Hematopoietic multipotent progenitor cell treated with erythropoietin and hydrocortisone succinate and interleukin-3 and kit ligand, for 17 days (in vitro differentiated cells): Measurements from ENCODE around the gene FSTL4.

ENCODE experiments used
- DNase-seq: peaks from one replicate; pipeline ENCODE4 v3.0.0-alpha.2; 2015; ENCODE audit warnings: low spot score

Gene FSTL4

DNA sequence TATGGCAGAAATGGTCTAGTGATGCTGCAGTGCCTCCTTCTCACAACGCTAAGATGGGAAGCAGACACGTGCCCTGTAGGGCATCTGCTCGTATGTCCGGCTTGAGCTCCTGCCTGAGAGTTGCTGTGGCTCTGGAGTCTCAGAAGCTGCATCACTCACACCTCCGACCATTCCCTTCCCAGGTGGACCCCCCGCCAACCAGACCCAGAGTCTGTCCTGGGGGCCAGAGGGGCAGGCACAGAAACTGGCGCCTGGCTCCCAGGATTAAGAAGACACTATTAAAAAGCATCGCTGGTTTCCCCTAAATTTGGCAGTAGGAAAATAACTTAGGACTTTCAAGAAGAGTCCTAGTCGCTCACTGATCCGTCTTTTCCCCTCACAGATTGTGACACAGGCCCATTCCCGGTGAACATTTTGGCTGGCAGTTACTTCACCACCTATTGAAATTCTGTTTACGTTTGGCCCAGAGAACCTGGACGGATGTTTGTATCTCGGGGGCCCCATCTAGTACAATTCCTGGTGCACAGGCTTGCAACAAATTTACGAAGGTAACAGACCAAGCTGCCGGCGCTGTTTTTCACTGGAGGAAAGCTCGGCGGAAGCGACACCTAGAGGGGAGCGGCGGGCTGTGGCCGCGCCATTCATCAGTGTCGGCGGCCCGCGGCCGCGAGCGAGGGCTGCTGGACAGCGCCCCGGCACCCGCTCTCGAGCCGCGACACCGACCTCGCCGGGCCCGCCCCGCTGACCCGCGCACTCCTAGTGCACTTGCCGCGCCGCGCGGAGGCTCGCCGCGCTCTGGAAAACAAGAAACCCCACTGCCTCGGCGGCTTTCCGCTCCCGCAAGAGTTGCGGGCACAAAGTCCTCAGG, 1.6 kb downstream of the FSTL4 start:
- DNase-seq = no peak

DNA sequence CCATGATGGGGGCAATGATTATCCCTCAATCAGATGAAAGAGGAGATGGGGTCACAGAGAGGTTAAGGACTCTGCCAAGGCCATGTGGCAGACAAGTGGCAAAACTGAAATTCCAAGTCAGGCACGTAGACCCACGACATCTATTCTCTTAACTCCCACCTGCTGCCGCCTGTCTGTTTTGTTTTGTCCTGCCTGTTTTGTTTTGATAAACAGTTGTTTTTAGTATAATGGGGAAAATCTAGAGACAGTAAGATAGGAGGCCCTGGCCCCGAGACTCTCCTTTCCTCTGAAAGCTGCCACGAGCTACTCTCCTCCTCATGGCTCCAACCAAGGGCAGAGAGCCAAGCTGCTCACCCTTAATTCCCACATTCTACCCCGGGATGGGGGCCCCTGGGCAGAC, 4.9 kb downstream of the FSTL4 start:
- no peak for DNase-seq

DNA sequence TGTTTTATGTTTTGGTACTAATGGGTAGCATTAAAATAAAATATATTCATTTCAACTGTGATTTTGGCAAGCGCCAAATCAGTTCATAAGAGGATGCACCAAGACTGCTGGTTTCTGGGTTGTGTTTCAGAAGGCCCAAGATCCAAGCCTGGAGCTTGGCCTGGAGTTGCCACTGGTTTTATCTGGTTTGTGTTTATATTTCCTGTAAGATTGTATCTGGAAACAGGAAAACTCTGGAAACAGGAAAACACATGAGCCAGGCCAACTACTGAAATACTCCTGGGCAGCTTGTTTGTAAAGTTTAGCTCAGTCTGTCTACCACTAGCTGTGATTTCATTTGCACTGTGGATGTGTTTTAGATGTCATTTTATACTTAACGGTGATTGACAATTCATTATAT, 5.5 kb downstream of the FSTL4 start:
- DNase-seq = no peak

- DNase-seq = no peak
Observed at GRCh38 chr5:133605323-133605722, 7.0 kb downstream of the FSTL4 start.

DNA sequence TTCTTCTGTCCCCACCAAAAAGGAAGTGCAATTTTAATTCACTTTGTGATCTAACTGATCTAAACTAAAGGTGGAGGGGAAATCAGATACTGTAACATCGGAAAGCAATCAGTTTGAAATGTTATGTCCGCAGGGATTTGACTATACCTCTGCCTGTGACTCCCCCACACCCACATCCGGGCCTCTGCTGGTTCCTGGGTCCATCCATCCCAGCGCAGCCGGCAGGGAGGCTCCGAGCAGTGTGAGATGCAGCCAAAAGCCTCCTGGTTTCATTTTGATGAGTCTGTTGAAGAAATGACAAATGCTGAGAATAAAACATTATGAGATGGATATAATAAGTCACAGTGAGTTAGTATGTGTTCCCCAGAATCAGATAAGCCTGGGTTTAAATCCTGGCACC, 8.6 kb downstream of the FSTL4 start:
- no peak for DNase-seq

GRCh38 chr5:133602835-133603380, 9.4 kb downstream of the FSTL4 start:
- DNase-seq = no peak

- DNase-seq = no peak
Observed at GRCh38 chr5:133599600-133599999, 12.7 kb downstream of the FSTL4 start.

GRCh38 chr5:133599044-133599443, 13.3 kb downstream of the FSTL4 start:
- DNase-seq = no peak

GRCh38 chr5:133596049-133596448, 16.3 kb downstream of the FSTL4 start:
- no peak for DNase-seq

DNA sequence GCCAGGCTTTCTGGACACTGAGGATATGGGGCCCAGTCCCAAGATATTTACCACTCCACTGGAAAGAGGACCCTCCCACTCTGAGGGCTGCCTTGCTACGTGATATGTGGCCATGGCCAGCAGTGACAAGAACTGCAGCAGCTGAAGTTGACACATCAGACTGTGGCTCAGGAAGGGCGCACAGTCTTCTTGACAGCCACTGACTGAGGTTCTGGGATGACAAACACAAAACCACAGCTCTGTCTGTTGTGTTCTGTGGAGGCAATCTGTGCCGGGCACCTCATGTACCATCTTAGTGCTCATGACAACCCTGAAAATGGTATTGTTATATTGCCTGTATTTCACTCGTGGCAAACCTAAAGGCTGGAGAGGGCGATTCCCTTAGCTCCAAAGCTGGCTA, 16.9 kb downstream of the FSTL4 start:
- DNase-seq = no peak

GRCh38 chr5:133589286-133589685, 23.1 kb downstream of the FSTL4 start:
- no peak for DNase-seq

DNA sequence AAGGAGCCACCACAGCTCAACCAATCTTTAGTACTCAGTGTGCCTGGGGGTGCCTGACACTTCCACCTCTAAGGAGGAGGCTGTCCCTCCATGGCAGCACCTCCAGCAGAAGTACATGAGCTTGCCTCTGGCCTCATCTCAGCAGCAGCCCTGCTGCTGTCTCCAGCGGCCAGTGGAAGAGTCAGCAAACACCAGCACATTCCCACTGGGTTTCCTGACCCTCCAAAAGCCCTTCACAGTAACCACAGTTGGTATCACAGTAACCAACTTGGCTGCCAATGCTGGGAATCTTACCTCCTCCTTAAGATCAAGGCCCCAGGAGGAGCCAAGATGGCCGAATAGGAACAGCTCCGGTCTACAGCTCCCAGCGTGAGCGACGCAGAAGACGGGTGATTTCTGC, 29.4 kb downstream of the FSTL4 start:
- no peak for DNase-seq

GRCh38 chr5:133581918-133582317, 30.4 kb downstream of the FSTL4 start:
- DNase-seq = no peak

- no peak for DNase-seq
Observed at GRCh38 chr5:133581348-133581747, 31.0 kb downstream of the FSTL4 start.

DNA sequence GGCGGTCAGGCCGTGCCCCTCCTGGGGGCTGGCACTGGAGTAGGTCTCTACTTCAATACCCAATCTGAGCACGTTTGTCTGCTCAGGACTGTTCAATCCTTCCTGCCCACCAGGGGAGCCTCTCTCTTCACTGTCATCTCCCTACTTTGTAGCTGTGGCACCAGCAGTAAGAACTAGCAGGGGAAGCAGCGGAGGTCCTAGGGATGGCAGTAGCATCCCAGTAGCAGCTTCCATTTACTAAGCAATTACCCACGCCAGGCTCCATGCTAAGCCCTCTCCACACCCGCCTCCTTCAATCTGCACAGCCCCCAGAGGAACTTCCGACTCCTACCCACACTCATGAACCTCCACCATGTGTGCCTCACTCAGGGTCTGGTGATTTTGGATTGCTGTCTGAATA, 31.7 kb downstream of the FSTL4 start:
- no peak for DNase-seq

- no peak for DNase-seq
Observed at GRCh38 chr5:133579766-133580165, 32.6 kb downstream of the FSTL4 start.

DNA sequence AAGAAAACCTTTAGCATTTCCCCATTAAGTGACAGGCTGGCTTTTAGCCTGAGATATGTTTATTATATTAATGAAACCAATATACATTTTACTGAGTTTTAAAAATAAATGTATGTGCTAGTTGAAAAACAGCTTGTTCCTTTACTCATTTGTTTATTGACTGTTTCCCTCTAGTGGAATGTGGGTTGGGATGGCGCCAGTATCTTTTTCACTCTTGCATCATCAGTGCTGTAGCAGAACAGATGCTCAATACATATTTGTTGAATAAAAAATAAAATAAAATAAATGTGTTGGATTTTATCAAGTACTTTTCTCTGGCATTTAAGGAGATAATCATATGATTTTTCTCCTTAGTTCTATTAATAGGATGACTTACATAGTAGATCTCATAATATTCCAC, 43.0 kb downstream of the FSTL4 start:
- no peak for DNase-seq

DNA sequence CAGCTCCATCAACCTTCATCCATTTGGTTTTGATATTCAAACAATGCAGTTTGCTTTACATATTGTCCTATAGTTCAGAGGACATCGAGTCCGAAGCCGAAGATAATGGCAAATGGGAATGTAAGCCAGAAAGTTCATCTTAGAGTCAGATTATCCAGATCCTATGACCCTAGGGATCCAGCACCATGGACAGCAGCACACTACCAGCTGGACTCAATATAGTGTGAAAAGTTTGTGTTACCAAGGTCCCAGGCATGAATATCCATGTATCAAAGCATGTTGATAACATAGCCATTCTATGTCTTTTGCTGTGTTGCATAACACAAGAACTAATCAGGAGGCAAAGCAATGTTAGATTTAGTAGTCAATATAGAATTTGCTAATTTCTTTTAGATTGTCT, 46.3 kb downstream of the FSTL4 start:
- no peak for DNase-seq

DNA sequence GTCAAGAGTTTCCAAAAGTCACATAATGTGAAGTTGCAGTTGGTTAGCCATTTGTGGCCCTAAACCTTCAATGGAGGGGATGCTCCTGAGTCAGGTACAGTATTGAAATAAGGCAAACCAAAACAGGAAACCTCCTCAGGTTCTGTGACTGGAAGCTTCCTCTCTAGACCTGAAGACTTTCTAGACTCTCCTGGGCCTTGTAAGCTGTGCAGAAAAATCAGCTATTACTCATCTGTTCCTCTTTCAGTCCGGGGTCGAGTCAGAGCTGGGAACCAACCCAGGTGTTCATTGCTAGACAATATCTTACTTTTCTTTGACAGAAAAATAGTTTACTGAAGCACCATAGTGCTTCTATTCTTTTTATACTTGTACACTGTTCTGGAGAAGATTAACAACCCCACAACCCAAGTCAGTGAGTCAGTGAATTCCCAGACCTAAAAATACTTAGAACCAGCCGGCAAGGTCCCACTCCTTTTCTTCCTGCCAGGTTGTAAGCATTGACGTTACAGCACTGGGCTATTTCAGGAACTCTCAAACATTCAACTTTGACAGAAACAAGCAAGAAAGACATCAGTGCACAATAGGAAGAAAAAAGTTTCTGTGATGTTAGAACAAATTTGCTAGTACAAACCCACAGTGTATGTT, 47.3 kb downstream of the FSTL4 start:
- DNase-seq = no peak

DNA sequence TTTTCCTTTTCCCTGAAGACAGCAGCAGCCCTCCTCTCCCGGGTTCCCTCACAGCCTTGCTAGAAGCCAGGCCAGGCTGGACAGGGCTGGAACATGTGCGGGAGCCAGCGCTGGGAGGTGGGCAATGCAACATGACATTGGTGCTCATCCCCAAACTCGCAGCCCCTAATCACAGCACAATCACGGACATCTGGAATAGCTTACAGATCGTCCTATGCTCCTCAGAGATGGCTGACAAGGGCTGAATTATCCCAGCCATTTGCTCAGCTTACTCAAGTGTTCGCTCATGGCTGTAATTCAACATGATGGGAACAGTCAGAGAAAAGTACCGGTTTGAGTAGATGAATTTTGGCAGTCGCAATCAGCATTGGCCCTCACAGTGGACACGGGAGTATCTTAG, 49.8 kb downstream of the FSTL4 start:
- no peak for DNase-seq

- no peak for DNase-seq
Observed at GRCh38 chr5:133559960-133560359, 52.4 kb downstream of the FSTL4 start.

DNA sequence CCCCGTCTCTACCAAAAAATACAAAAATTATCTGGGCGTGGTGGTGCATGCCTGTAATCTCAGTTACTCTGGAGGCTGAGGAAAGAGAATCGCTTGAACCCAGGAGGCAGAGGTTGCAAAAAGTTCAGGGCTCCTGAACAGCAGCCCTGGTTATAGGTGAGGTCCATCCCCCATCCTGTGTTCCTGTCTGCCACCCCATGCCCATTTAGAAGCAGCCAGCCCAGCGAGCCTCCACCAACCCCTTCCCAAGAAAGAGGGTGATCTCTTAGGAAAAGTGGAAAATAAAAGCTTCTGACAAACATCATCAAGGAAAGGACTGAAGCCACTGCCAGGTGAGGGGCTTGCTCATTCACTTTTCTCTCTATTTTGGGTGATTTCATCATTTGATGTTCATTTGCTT, 55.8 kb downstream of the FSTL4 start:
- DNase-seq = no peak

DNA sequence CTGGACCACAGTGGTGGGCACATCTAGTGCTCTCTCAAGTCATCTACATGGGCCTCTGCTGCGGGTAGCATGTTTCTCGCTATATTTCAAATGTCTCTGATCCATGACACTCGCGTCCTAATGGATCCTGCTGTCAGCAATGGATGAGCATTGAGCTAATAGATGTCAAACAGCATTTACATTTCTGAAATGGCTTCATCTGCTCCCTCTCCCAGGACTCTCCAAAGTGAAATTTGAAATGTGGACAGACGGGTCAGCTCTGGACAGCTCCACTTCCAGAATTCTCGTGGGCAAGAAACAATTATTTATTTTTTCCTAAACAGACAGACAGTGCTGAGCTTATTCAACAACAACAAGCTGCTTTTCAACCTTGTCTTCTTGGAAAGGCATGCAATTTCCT, 58.1 kb downstream of the FSTL4 start:
- no peak for DNase-seq
